H1 (cell line): ENCODE results near the gene PLAC1. TPM values are rescaled to one million over a fixed set of nuclear protein-coding genes. Genes with fewer than 3 reads are reported as not detected.

Experiments
- CTCF ChIA-PET: fragments of 300-600 bp; sonication (Branson Sonifier 250); formaldehyde crosslinking; loops from one replicate; lab custom pipeline; 2021; ENCODE audit not compliant: partially characterized antibody; lab: Charles Lee
- POLR2A ChIA-PET: fragments of 300-600 bp; sonication (Branson Sonifier 250); formaldehyde crosslinking; loops from one replicate; lab custom pipeline; 2021; ENCODE audit warnings: inconsistent platforms; ENCODE audit not compliant: partially characterized antibody; lab: Charles Lee
- DNase-seq, 2 experiments: peaks; one replicate each; pipeline versions ENCODE4 v3.0.0 to v3.0.0-alpha.2; 2010 to 2022; ENCODE audit warnings: low spot score in 2 of 2, low read depth in 1 of 2, mixed read lengths in 1 of 2
- FAIRE-seq: peaks from 2 replicates; lab custom pipeline; 2011; peaks lifted over from hg19 to GRCh38; lab: Jason Lieb, UNC
- H2AFZ ChIP-seq: 2 replicates; pipeline ENCODE4 v1.8.1; 2012; ENCODE audit warnings: low read length, inconsistent platforms
- H2AK5ac ChIP-seq: 2 replicates; pipeline ENCODE4 v1.6.1; 2013; ENCODE audit warnings: low read depth, low read length
- H2BK120ac ChIP-seq: replicated peaks from 2 replicates; pipeline ENCODE3; 2013; ENCODE audit warnings: low read depth, low read length, inconsistent platforms
- H2BK12ac ChIP-seq: 2 replicates; pipeline ENCODE4 v1.6.1; 2013; ENCODE audit warnings: low read depth, low read length
- H2BK15ac ChIP-seq: 2 replicates; pipeline ENCODE4 v1.6.1; 2013; ENCODE audit warnings: low read length
- H2BK20ac ChIP-seq: 2 replicates; pipeline ENCODE4 v1.6.1; 2013; ENCODE audit warnings: low read length
- H2BK5ac ChIP-seq: 2 replicates; pipeline ENCODE4 v1.6.1; 2013; ENCODE audit warnings: low read depth, low read length
- H3K14ac ChIP-seq: 2 replicates; pipeline ENCODE4 v1.6.1; 2013; ENCODE audit warnings: inconsistent platforms; ENCODE audit not compliant: insufficient read length
- H3K18ac ChIP-seq: 2 replicates; pipeline ENCODE4 v1.6.1; 2013; ENCODE audit warnings: low read length; ENCODE audit errors: extremely low read depth
- H3K23ac ChIP-seq: 2 replicates; pipeline ENCODE4 v1.6.1; 2013; ENCODE audit warnings: inconsistent platforms; ENCODE audit not compliant: insufficient read length
- H3K23me2 ChIP-seq: 2 replicates; pipeline ENCODE4 v1.6.1; 2013; ENCODE audit warnings: low read depth, low read length
- H3K27ac ChIP-seq: 2 replicates; pipeline ENCODE4 v1.6.1; 2011; ENCODE audit warnings: low read depth, low read length, inconsistent platforms
- H3K27me3 ChIP-seq, 4 experiments: replicated peaks in 1 of 4; 1 replicate in 1 of 4; 2 replicates in 3 of 4; pipeline versions ENCODE4 v1.6.1 to v1.8.1; 2011 to 2013; ENCODE audit warnings: low read length in 3 of 4, mild to moderate bottlenecking in 3 of 4, inconsistent platforms in 2 of 4, mixed read lengths in 2 of 4, moderate library complexity in 1 of 4; ENCODE audit not compliant: control insufficient read depth in 3 of 4, insufficient read depth in 3 of 4; ENCODE audit errors: extremely low read depth in 1 of 4
- H3K36me3 ChIP-seq, 4 experiments: 2 replicates each; pipeline versions ENCODE4 v1.6.1 to v1.8.1; 2011 to 2013; ENCODE audit warnings: mild to moderate bottlenecking in 4 of 4, low read length in 3 of 4, moderate library complexity in 2 of 4, control low read depth in 1 of 4, inconsistent platforms in 1 of 4; ENCODE audit not compliant: insufficient read depth in 4 of 4, control insufficient read depth in 2 of 4
- H3K4ac ChIP-seq: replicated peaks from 2 replicates; pipeline ENCODE3; 2013; ENCODE audit warnings: low read length, low read depth, mixed read lengths, inconsistent platforms; ENCODE audit not compliant: insufficient read length
- H3K4me1 ChIP-seq, 4 experiments: replicated peaks in 1 of 4; 1 replicate in 1 of 4; 2 replicates in 3 of 4; pipeline versions ENCODE4 v1.6.1 to v1.8.1; 2011 to 2013; ENCODE audit warnings: low read length in 3 of 4, inconsistent platforms in 2 of 4, mixed read lengths in 1 of 4; ENCODE audit not compliant: insufficient read depth in 4 of 4, control insufficient read depth in 3 of 4
- H3K4me2 ChIP-seq, 2 experiments: 2 replicates each; pipeline versions ENCODE4 v1.6.1 to v1.8.1; 2011 to 2013; ENCODE audit warnings: low read depth in 2 of 2, low read length in 2 of 2, control low read depth in 1 of 2, inconsistent platforms in 1 of 2, mild to moderate bottlenecking in 1 of 2; ENCODE audit not compliant: insufficient read depth in 1 of 2
- H3K4me3 ChIP-seq, 4 experiments: fragments of 200-600, 300-600 bp in 1 of 4; sonication (generic), shearing (Covaris generic), sonication (Bioruptor Twin) in 1 of 4; 2 replicates each; pipeline versions ENCODE4 v1.5.1 to v1.8.1; 2011 to 2016; ENCODE audit warnings: low read length in 4 of 4, low read depth in 3 of 4, control low read depth in 2 of 4, inconsistent platforms in 2 of 4, mild to moderate bottlenecking in 2 of 4, mixed read lengths in 1 of 4, moderate library complexity in 1 of 4; ENCODE audit not compliant: insufficient read depth in 2 of 4; ENCODE audit errors: extremely low read depth in 1 of 4
- H3K56ac ChIP-seq: replicated peaks from 2 replicates; pipeline ENCODE3; 2013; ENCODE audit warnings: low read depth, mild to moderate bottlenecking, mixed read lengths, low read length, inconsistent platforms; ENCODE audit not compliant: insufficient read length
- H3K79me1 ChIP-seq: 2 replicates; pipeline ENCODE4 v1.6.1; 2013; ENCODE audit warnings: low read depth, low read length, control low read depth
- H3K79me2 ChIP-seq, 2 experiments: 2 replicates each; pipeline versions ENCODE4 v1.6.1 to v1.8.1; 2012 to 2013; ENCODE audit warnings: low read length in 2 of 2, mild to moderate bottlenecking in 2 of 2, inconsistent platforms in 1 of 2; ENCODE audit not compliant: insufficient read depth in 2 of 2, control insufficient read depth in 1 of 2
- H3K9ac ChIP-seq, 4 experiments: replicated peaks in 1 of 4; 1 replicate in 1 of 4; 2 replicates in 3 of 4; pipeline versions ENCODE4 v1.6.1 to v1.8.1; 2011 to 2013; ENCODE audit warnings: low read depth in 3 of 4, low read length in 3 of 4, control low read depth in 2 of 4, mild to moderate bottlenecking in 2 of 4, moderate library complexity in 2 of 4, inconsistent platforms in 1 of 4; ENCODE audit errors: extremely low read depth in 1 of 4
- H3K9me3 ChIP-seq, 2 experiments: 2 replicates each; pipeline versions ENCODE4 v1.6.1 to v1.8.1; 2012 to 2013; ENCODE audit warnings: mild to moderate bottlenecking in 2 of 2, moderate library complexity in 2 of 2, control low read depth in 1 of 2, inconsistent platforms in 1 of 2, low read depth in 1 of 2, low read length in 1 of 2, mixed read lengths in 1 of 2; ENCODE audit not compliant: insufficient read depth in 2 of 2
- H4K20me1 ChIP-seq, 2 experiments: replicated peaks in 1 of 2; 2 replicates each; pipeline versions ENCODE3 to v1.8.1; 2011 to 2013; ENCODE audit warnings: inconsistent platforms in 2 of 2, low read length in 2 of 2, mild to moderate bottlenecking in 1 of 2; ENCODE audit not compliant: insufficient read depth in 2 of 2, control insufficient read depth in 1 of 2
- H4K5ac ChIP-seq: 2 replicates; pipeline ENCODE4 v1.6.1; 2013; ENCODE audit warnings: low read length, low read depth, mixed read lengths, inconsistent platforms; ENCODE audit not compliant: insufficient read length
- H4K8ac ChIP-seq: 2 replicates; pipeline ENCODE4 v1.8.0; 2013; ENCODE audit warnings: mild to moderate bottlenecking, moderate library complexity, low read length, inconsistent platforms; ENCODE audit not compliant: insufficient read depth; ENCODE audit errors: extremely low read depth
- H4K91ac ChIP-seq: replicated peaks from 2 replicates; pipeline ENCODE3; 2013; ENCODE audit warnings: low read length, mixed read lengths, inconsistent platforms; ENCODE audit not compliant: insufficient read length
- CTBP2 ChIP-seq: IDR thresholded peaks from 2 replicates; pipeline ENCODE4 v1.7.0; 2011; ENCODE audit warnings: borderline replicate concordance, mild to moderate bottlenecking, moderate library complexity, mixed read lengths, low read length; ENCODE audit not compliant: insufficient read depth, insufficient read length
- POLR2A ChIP-seq, 2 experiments: IDR thresholded peaks; 1 replicate in 1 of 2; 2 replicates in 1 of 2; pipeline ENCODE4 v1.6.1; 2011; ENCODE audit warnings: low read depth in 2 of 2, low read length in 2 of 2, mild to moderate bottlenecking in 2 of 2; ENCODE audit errors: control extremely low read depth in 1 of 2
- RNF2 ChIP-seq: fragments of 200-900, 300-1000 bp; sonication (generic); IDR thresholded peaks from 2 replicates; pipeline ENCODE4 v1.7.1; 2016; ENCODE audit warnings: borderline replicate concordance, low read depth, mild to moderate bottlenecking, antibody characterized with exemption, low read length; ENCODE audit not compliant: poor library complexity, severe bottlenecking; ENCODE audit errors: missing control alignments
- WGBS, 2 experiments: shearing (Covaris generic) in 1 of 2; methylation state at CpG; one replicate each; pipeline versions ENCODE4 v1.1.6 to v1.1.7; 2013 to 2015; ENCODE audit warnings: low lambda C conversion rate in 2 of 2, mixed read lengths in 2 of 2, inconsistent platforms in 1 of 2, low coverage in 1 of 2, missing lambda C conversion rate in 1 of 2; ENCODE audit not compliant: insufficient replicate concordance in 2 of 2, insufficient coverage in 1 of 2, insufficient read length in 1 of 2; ENCODE audit errors: extremely low coverage in 1 of 2, missing lambda C conversion rate in 1 of 2; 5-methylcytosine and 5-hydroxymethylcytosine counted together
- polyA plus RNA-seq, 7 experiments: library from polyadenylated mRNA; depleted of rRNA in 3 of 7; stranded (reverse) in 5 of 7; unstranded in 2 of 7; fragments of >200 nt in 5 of 7; fragments of 200-250 nt in 2 of 7; gene quantifications; 1 replicate in 5 of 7; 2 replicates in 1 of 7; 4 replicates in 1 of 7; pipeline versions ENCODE4 v1.2.1 to v1.2.3, GENCODE V29; 2011 to 2013; ENCODE audit warnings: missing spikeins in 2 of 7, mixed read lengths in 2 of 7
- total RNA-seq: library from RNA; stranded (reverse); fragmentation: NEBNext Ultra II Directional; extraction: Animal tissue kit (Norgen Biotek cat#: 25700); gene quantifications from 2 replicates; pipeline ENCODE4 v1.2.1, GENCODE V29; 2021

The PLAC1 gene
- total and polyA plus RNA-seq, 2 of the 8 experiments (the other 6 are each of a cell fraction or from before 2014, with no cell fraction given): 1.8 TPM; not detected in 1

DNA sequence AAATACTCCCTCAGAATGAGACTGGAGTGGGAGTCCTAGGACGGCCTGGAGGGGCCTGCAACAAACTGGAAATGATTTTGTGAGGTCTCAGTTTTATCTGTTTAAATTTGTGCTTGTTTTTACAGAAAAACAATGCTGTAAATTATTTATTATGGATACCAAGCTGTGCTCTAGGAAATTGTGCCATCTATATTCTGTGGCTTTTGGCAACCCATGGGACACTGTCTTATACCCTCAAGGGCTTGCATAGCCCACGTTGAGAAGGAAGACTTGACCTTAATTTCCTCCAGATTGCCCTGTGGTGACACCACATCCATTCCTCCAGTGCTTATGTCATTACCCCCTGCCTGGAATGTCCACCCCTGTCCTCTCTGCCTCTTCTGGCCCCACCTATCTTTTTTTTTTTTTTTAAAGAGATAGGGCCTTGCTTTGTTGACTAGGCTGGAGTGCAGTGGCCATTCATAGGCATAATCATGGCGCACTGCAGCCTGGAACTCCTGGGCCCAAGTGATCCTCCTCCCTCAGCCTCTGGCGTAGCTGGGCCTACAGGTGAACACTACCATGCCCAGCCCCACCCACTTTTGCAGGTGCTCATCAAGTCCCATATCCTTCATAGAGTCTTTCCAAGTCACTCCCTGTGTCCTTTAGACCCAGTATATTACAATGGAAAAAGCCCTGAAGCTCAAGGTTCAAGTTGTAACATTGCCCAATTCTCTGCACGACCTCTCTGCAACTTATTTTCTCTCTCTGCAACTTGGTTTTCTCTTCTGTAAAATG lies 120.9 kb downstream of the PLAC1 start:
- Histone ChIP-seq H3K9ac (no peak overlapping the region), H2BK20ac (no peak overlapping the region), H2BK120ac (no peak overlapping the region), H2AFZ (no peak overlapping the region), H2BK12ac (no peak overlapping the region), H2BK5ac (no peak overlapping the region), H3K79me1 (no peaks in the 10 kb centered on the region), H3K14ac (no peak overlapping the region), H4K5ac (no peak overlapping the region), H2AK5ac (no peak overlapping the region), H3K4me2 (no peak overlapping the region), H3K23me2 (no peaks in the 10 kb centered on the region), H3K4me1 (peaks cover 0 to 12% (median 0%) of the 10 kb centered on the region in 4 experiments; a peak in 2 of 7 replicates), H4K8ac (no peak overlapping the region), H3K18ac (no peak overlapping the region), H3K27ac (no peak overlapping the region), H3K9me3 (no peaks in the 10 kb centered on the region), H2BK15ac (no peak overlapping the region), H3K36me3 (no peaks in the 10 kb centered on the region), H3K56ac (no peak overlapping the region), H3K79me2 (no peaks in the 10 kb centered on the region), H3K4me3 (no peak overlapping the region), H3K27me3 (peaks cover 0 to 4% (median 3%) of the 10 kb centered on the region in 4 experiments; a peak in 3 of 7 replicates), H3K23ac (no peak overlapping the region), H4K91ac (no peak overlapping the region), H4K20me1 (no peaks in the 10 kb centered on the region), H3K4ac (no peak overlapping the region)
- ChIA-PET POLR2A (no interaction called here), CTCF (no interaction called here)
- FAIRE-seq (no peak), DNase-seq (no peak)
- TF ChIP-seq RNF2 (no peak), POLR2A (IDR thresholded peaks at IDR 0.05; ENCODE audit: control extremely low read depth in 1 of 2, low read depth in 2 of 2, low read length in 2 of 2) (no peak), CTBP2 (no peak)
- 75% methylated on average over 3 of the region's 5 CpGs; no CpG with 5 or more reads in 1 of the 2 experiments for WGBS, 2 experiments
